Peyer's patch (tissue), 4 donors: Measurements from ENCODE around the gene ADAM12.

ENCODE experiments used
- POLR2A ChIP-seq, 2 donors: fragments of 450-650 bp; IDR thresholded peaks; one replicate each; pipeline ENCODE4 v1.5.1; 2017; ENCODE audit warnings: antibody characterized with exemption in 2 of 2, mild to moderate bottlenecking in 2 of 2, moderate library complexity in 2 of 2
- TF ChIP-seq, protein P1 (sequence below), 6 experiments: fragments of 450-650 bp in 4 of 6; fragments of 200-600 bp in 2 of 6; sonication (generic) in 1 of 6; IDR thresholded peaks; one replicate each; pipeline ENCODE4 v1.5.1; 2017 to 2019; ENCODE audit warnings: antibody characterized with exemption in 6 of 6, mild to moderate bottlenecking in 3 of 6, moderate library complexity in 1 of 6

DNA sequence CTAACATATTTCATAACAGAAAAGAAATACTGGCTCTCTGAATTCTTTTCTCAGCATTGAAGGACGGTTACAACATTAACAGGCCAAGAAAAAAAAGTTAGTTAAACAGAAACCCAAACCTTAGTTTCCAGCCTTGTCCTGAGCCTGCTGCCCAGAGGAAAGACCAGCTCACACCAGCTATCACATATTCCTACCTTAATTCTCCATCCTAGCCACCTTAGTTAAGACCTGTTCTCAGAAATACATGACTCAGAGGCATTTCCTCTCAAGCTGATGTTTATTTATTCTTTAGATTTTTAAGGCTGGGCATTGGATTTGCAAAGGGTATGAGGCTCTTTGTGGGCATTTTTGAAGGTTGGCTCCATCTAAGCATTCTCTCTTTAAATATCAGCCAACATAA is 34.3 kb upstream of the ADAM12 start:
- TF ChIP-seq, protein P1, sequence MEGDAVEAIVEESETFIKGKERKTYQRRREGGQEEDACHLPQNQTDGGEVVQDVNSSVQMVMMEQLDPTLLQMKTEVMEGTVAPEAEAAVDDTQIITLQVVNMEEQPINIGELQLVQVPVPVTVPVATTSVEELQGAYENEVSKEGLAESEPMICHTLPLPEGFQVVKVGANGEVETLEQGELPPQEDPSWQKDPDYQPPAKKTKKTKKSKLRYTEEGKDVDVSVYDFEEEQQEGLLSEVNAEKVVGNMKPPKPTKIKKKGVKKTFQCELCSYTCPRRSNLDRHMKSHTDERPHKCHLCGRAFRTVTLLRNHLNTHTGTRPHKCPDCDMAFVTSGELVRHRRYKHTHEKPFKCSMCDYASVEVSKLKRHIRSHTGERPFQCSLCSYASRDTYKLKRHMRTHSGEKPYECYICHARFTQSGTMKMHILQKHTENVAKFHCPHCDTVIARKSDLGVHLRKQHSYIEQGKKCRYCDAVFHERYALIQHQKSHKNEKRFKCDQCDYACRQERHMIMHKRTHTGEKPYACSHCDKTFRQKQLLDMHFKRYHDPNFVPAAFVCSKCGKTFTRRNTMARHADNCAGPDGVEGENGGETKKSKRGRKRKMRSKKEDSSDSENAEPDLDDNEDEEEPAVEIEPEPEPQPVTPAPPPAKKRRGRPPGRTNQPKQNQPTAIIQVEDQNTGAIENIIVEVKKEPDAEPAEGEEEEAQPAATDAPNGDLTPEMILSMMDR (IDR thresholded peaks at IDR 0.05) = no peak
- TF ChIP-seq POLR2A (IDR thresholded peaks at IDR 0.05) = no peak
